Mesenchymal stem cell (in vitro differentiated cells and primary cell): Measurements from ENCODE around the gene NOTCH3.

Source experiments
- DNase-seq: peaks from one replicate; pipeline ENCODE4 v3.0.0-alpha.2; 2013
- H2AFZ ChIP-seq: one replicate; pipeline ENCODE4 v1.6.1; 2013; ENCODE audit warnings: low read depth, mild to moderate bottlenecking, control low read depth, inconsistent platforms, low read length, moderate library complexity
- H2AK5ac ChIP-seq: 2 replicates; pipeline ENCODE4 v1.6.1; 2013; ENCODE audit warnings: low read length, moderate library complexity, mild to moderate bottlenecking, inconsistent platforms; ENCODE audit not compliant: severe bottlenecking
- H2BK120ac ChIP-seq: one replicate; pipeline ENCODE4 v1.6.1; 2013; ENCODE audit warnings: low read depth, mild to moderate bottlenecking, inconsistent platforms, low read length, moderate library complexity
- H2BK12ac ChIP-seq, 2 experiments: one replicate each; pipeline ENCODE4 v1.6.1; 2013; ENCODE audit warnings: inconsistent platforms in 2 of 2, low read length in 2 of 2, mild to moderate bottlenecking in 2 of 2, moderate library complexity in 2 of 2, control low read depth in 1 of 2
- H2BK15ac ChIP-seq: one replicate; pipeline ENCODE4 v1.6.1; 2013; ENCODE audit warnings: mild to moderate bottlenecking, low read depth, inconsistent platforms; ENCODE audit not compliant: poor library complexity, severe bottlenecking
- H2BK5ac ChIP-seq: 2 replicates; pipeline ENCODE4 v1.6.1; 2013; ENCODE audit warnings: low read depth, mild to moderate bottlenecking, low read length, control low read depth, inconsistent platforms; ENCODE audit not compliant: poor library complexity, severe bottlenecking
- H3K14ac ChIP-seq, 2 experiments: one replicate each; pipeline ENCODE4 v1.6.1; 2013; ENCODE audit warnings: inconsistent platforms in 2 of 2, low read length in 2 of 2, control low read depth in 1 of 2, mild to moderate bottlenecking in 1 of 2, moderate library complexity in 1 of 2
- H3K18ac ChIP-seq, 2 experiments: one replicate each; pipeline ENCODE4 v1.6.1; 2013; ENCODE audit warnings: inconsistent platforms in 2 of 2, low read length in 2 of 2, control low read depth in 1 of 2, low read depth in 1 of 2, mild to moderate bottlenecking in 1 of 2
- H3K23ac ChIP-seq, 2 experiments: one replicate each; pipeline ENCODE4 v1.6.1; 2013; ENCODE audit warnings: inconsistent platforms in 2 of 2, low read length in 2 of 2, mild to moderate bottlenecking in 2 of 2, moderate library complexity in 2 of 2, control low read depth in 1 of 2
- H3K27ac ChIP-seq: 2 replicates; pipeline ENCODE4 v1.5.1; 2013; ENCODE audit warnings: mild to moderate bottlenecking, moderate library complexity, low read length, control low read depth, inconsistent platforms; ENCODE audit not compliant: poor library complexity, severe bottlenecking
- H3K27me3 ChIP-seq, 2 experiments: 2 replicates each; pipeline versions ENCODE4 v1.6.1 to v1.7.0; 2013; ENCODE audit warnings: low read length in 2 of 2, mild to moderate bottlenecking in 2 of 2, moderate library complexity in 2 of 2, control low read depth in 1 of 2, inconsistent platforms in 1 of 2; ENCODE audit not compliant: control insufficient read depth in 1 of 2, insufficient read depth in 1 of 2
- H3K36me3 ChIP-seq, 2 experiments: 2 replicates each; pipeline versions ENCODE4 v1.6.1 to v1.7.0; 2013; ENCODE audit warnings: low read length in 2 of 2, control low read depth in 1 of 2, inconsistent platforms in 1 of 2, low read depth in 1 of 2, mild to moderate bottlenecking in 1 of 2; ENCODE audit not compliant: insufficient read depth in 2 of 2, control insufficient read depth in 1 of 2
- H3K4ac ChIP-seq, 2 experiments: one replicate each; pipeline ENCODE4 v1.6.1; 2013; ENCODE audit warnings: inconsistent platforms in 2 of 2, low read length in 2 of 2, mild to moderate bottlenecking in 2 of 2, moderate library complexity in 2 of 2, control low read depth in 1 of 2, low read depth in 1 of 2
- H3K4me1 ChIP-seq: 2 replicates; pipeline ENCODE4 v1.6.1; 2013; ENCODE audit warnings: low read depth, low read length, control low read depth; ENCODE audit not compliant: control insufficient read depth, insufficient read depth
- H3K4me2 ChIP-seq: 2 replicates; pipeline ENCODE4 v1.6.1; 2013; ENCODE audit warnings: low read length, mild to moderate bottlenecking, inconsistent platforms; ENCODE audit not compliant: poor library complexity, severe bottlenecking
- H3K4me3 ChIP-seq, 2 experiments: 2 replicates each; pipeline versions ENCODE4 v1.5.1 to v1.7.0; 2013; ENCODE audit warnings: low read length in 2 of 2, mild to moderate bottlenecking in 2 of 2, control low read depth in 1 of 2, low read depth in 1 of 2; ENCODE audit not compliant: insufficient read depth in 1 of 2
- H3K79me1 ChIP-seq: replicated peaks from 2 replicates; pipeline ENCODE4 v1.6.1; 2013; ENCODE audit warnings: mild to moderate bottlenecking, control low read depth, low read length, inconsistent platforms; ENCODE audit not compliant: poor library complexity, severe bottlenecking
- H3K9ac ChIP-seq: 2 replicates; pipeline ENCODE4 v1.7.0; 2013; ENCODE audit warnings: mild to moderate bottlenecking, low read length, moderate library complexity
- H3K9me3 ChIP-seq: 2 replicates; pipeline ENCODE4 v1.7.0; 2013; ENCODE audit warnings: mild to moderate bottlenecking, low read length; ENCODE audit not compliant: control insufficient read depth
- H4K8ac ChIP-seq: one replicate; pipeline ENCODE4 v1.6.1; 2013; ENCODE audit warnings: inconsistent platforms, mild to moderate bottlenecking, low read length, moderate library complexity
- H4K91ac ChIP-seq: one replicate; pipeline ENCODE4 v1.6.1; 2013; ENCODE audit warnings: mild to moderate bottlenecking, low read length, inconsistent platforms
- WGBS: methylation state at CpG from one replicate; pipeline ENCODE4 v1.1.7; 2013; ENCODE audit warnings: mixed read lengths; 5-methylcytosine and 5-hydroxymethylcytosine counted together

The NOTCH3 gene

DNA sequence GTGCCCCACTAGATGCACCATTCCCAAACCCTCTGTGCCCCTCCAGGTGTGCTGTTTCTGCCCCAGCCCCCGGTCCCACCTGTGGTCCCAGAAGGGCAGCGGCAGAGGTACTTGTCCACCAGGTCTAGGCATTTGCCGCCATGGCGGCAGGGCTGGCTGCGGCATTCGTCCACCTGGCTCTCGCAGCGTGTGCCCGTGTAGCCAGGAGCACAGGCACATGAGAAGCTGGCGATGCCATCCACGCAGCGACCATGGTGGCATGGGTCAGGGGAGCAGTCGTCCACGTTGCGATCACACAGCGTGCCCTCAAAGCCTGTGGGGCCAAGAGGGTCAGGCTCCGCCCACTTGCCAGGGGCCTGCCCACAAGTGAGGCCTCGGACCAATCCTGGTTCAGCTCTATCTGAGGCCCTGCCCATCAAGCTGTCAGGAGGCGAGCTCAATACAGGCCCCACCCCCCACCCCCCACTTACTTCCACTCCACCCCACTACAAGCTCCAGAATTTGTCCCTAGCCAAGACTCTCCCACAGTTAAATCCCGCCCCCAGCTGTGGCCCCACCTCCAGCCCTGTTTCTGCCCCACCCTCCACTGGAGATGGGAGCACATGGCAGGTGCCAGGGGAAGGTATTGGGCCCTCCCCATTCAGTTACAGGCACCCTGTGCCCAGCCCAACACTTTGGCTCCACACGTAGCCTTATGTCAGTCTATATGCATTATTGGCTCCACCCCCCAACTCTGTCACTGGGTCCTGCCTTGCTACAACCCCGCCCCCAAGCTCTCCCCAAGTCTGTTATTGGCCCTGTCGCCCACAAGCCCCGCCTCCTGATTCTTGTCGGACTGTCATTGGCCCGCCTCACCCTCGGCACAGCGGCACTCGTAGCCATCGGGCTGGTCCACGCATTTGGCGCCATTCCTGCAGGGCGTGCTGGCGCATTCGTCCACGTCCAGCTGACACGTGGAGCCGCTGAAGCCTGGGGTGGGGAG, 13.5 kb downstream of the NOTCH3 start:
- Histone ChIP-seq H3K36me3 (peaks cover 16 to 31% of the 10 kb centered on the region in 2 experiments), H3K14ac (no peak overlapping the region), H3K4me2 (no peak overlapping the region), H2BK15ac (no peak overlapping the region), H3K4me3 (peak overlapping the region in 1 of 2 experiments; percentile 26), H3K4me1 (peaks cover 1% of the 10 kb centered on the region), H2BK5ac (no peak overlapping the region), H4K91ac (peak overlapping the region; percentile 53), H3K9me3 (no peaks in the 10 kb centered on the region), H2BK12ac (no peak overlapping the region), H4K8ac (no peak overlapping the region), H3K79me1 (no peaks in the 10 kb centered on the region), H3K27ac (no peak overlapping the region), H2AK5ac (no peak overlapping the region), H3K9ac (no peak overlapping the region), H2AFZ (no peak overlapping the region), H3K27me3 (no peaks in the 10 kb centered on the region), H3K4ac (no peak overlapping the region), H2BK120ac (no peak overlapping the region), H3K23ac (no peak overlapping the region), H3K18ac (no peak overlapping the region)
- DNase-seq: no peak
- WGBS: 95% methylated on average over 38 of the region's 38 CpGs

- no peak overlapping the region for H3K23ac ChIP-seq
- peak overlapping the region; percentile 18 for H4K91ac ChIP-seq
- H3K9me3 ChIP-seq: no peaks in the 10 kb centered on the region
- no peak overlapping the region for H2BK15ac ChIP-seq
- no peak for DNase-seq
- no peaks in the 10 kb centered on the region for H3K27me3 ChIP-seq
- no peak overlapping the region for H4K8ac ChIP-seq
- no peak overlapping the region for H3K18ac ChIP-seq
- H3K4ac ChIP-seq: no peak overlapping the region
- H2AK5ac ChIP-seq: no peak overlapping the region
- H3K79me1 ChIP-seq: no peaks in the 10 kb centered on the region
- H3K9ac ChIP-seq: no peak overlapping the region
- H3K4me1 ChIP-seq: peaks cover 1% of the 10 kb centered on the region
- no peak overlapping the region for H2BK12ac ChIP-seq
- H3K36me3 ChIP-seq: peaks cover 10 to 35% of the 10 kb centered on the region in 2 experiments
- H2BK120ac ChIP-seq: no peak overlapping the region
- no peak overlapping the region for H3K4me2 ChIP-seq
- no peak overlapping the region for H3K27ac ChIP-seq
- H3K14ac ChIP-seq: no peak overlapping the region
- no peak overlapping the region for H2AFZ ChIP-seq
- H3K4me3 ChIP-seq: no peak overlapping the region
- 92% methylated on average over 12 of the region's 12 CpGs for WGBS
- H2BK5ac ChIP-seq: no peak overlapping the region
Observed at GRCh38 chr19:15185188-15185587, 15.6 kb downstream of the NOTCH3 start.

- no peak overlapping the region for H3K18ac ChIP-seq
- no peaks in the 10 kb centered on the region for H3K9me3 ChIP-seq
- peaks cover 10 to 35% of the 10 kb centered on the region in 2 experiments for H3K36me3 ChIP-seq
- no peak overlapping the region for H2BK120ac ChIP-seq
- no CpG with 5 or more reads among the region's 4 CpGs for WGBS
- no peak overlapping the region for H3K23ac ChIP-seq
- H3K9ac ChIP-seq: no peak overlapping the region
- no peak overlapping the region for H4K8ac ChIP-seq
- H3K14ac ChIP-seq: no peak overlapping the region
- peaks cover 1% of the 10 kb centered on the region for H3K4me1 ChIP-seq
- no peak overlapping the region for H2BK5ac ChIP-seq
- no peak for DNase-seq
- no peak overlapping the region for H3K27ac ChIP-seq
- H4K91ac ChIP-seq: no peak overlapping the region
- no peak overlapping the region for H2BK12ac ChIP-seq
- H3K4ac ChIP-seq: no peak overlapping the region
- no peak overlapping the region for H2BK15ac ChIP-seq
- no peak overlapping the region for H3K4me3 ChIP-seq
- H2AFZ ChIP-seq: no peak overlapping the region
- H3K4me2 ChIP-seq: no peak overlapping the region
- no peaks in the 10 kb centered on the region for H3K79me1 ChIP-seq
- no peak overlapping the region for H2AK5ac ChIP-seq
- H3K27me3 ChIP-seq: no peaks in the 10 kb centered on the region
Observed at GRCh38 chr19:15184776-15185175, 16.0 kb downstream of the NOTCH3 start.

DNA sequence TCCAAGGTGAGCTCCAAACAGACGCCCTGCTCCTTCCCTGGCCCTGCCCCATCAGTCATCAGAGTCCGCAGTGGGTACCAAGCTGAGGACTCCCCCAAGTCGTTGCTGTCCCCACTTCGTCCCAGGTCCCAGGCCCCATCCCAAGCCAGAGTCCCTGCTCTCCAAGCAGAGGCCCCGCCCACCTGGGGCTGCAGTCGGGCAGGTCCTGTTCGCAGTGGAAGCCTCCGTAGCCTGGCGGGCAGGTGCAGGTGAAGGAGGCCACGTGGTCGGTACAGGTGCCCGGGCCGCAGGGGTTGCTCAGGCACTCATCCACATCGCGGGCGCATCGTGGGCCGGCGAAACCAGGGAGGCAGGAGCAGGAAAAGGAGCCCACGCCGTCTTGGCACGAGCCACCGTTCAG, 19.4 kb downstream of the NOTCH3 start:
- Histone ChIP-seq H3K4me2 (no peak overlapping the region), H3K36me3 (peaks cover 11 to 33% of the 10 kb centered on the region in 2 experiments), H3K27me3 (peaks cover 0 to 8% of the 10 kb centered on the region in 2 experiments), H2BK5ac (no peak overlapping the region), H3K23ac (no peak overlapping the region), H3K18ac (no peak overlapping the region), H2BK15ac (no peak overlapping the region), H2AK5ac (no peak overlapping the region), H3K79me1 (no peaks in the 10 kb centered on the region), H3K4me3 (no peak overlapping the region), H3K4ac (no peak overlapping the region), H4K91ac (no peak overlapping the region), H3K9me3 (no peaks in the 10 kb centered on the region), H3K9ac (no peak overlapping the region), H3K27ac (no peak overlapping the region), H2BK120ac (no peak overlapping the region), H2AFZ (no peak overlapping the region), H4K8ac (no peak overlapping the region), H3K14ac (no peak overlapping the region), H2BK12ac (no peak overlapping the region), H3K4me1 (peaks cover 9% of the 10 kb centered on the region)
- no peak for DNase-seq
- 88% methylated on average over 23 of the region's 23 CpGs for WGBS
